ENCODE measurements around the gene RBM39. TPM values are rescaled to one million over a fixed set of nuclear protein-coding genes. Genes with fewer than 3 reads are reported as not detected.

Gene RBM39
- total and polyA plus RNA-seq, 9 of the 15 experiments (the other 6 are each of a cell fraction or from before 2014, with no cell fraction given): 143 to 319 (median 228) TPM

- TF ChIP-seq, protein P1, sequence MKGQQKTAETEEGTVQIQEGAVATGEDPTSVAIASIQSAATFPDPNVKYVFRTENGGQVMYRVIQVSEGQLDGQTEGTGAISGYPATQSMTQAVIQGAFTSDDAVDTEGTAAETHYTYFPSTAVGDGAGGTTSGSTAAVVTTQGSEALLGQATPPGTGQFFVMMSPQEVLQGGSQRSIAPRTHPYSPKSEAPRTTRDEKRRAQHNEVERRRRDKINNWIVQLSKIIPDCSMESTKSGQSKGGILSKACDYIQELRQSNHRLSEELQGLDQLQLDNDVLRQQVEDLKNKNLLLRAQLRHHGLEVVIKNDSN (CRISPR knock-in tag; IDR thresholded peaks at IDR 0.05): 0 out of 2 replicates have a peak, but pooled peaks have one; percentile 8
- no peak for TF ChIP-seq NCOR1 (IDR thresholded peaks at IDR 0.05)
- no peak for TF ChIP-seq REST (IDR thresholded peaks at IDR 0.05; ENCODE audit: borderline replicate concordance)
- no peak for TF ChIP-seq REST (CRISPR knock-in tag; IDR thresholded peaks at IDR 0.05; ENCODE audit: low read depth)
- no peak for TF ChIP-seq ZNF232 (CRISPR knock-in tag; IDR thresholded peaks at IDR 0.05)
- TF ChIP-seq NKRF (IDR thresholded peaks at IDR 0.05; ENCODE audit: borderline replicate concordance): peak; percentile 71
- no peak for TF ChIP-seq ETV6 (IDR thresholded peaks at IDR 0.05; ENCODE audit: borderline replicate concordance in 1 of 2, low read depth in 2 of 2, low read length in 1 of 2)
- no peak for TF ChIP-seq ETV6 (CRISPR knock-in tag; IDR thresholded peaks at IDR 0.05; ENCODE audit: borderline replicate concordance)
- TF ChIP-seq ERF (CRISPR knock-in tag; IDR thresholded peaks at IDR 0.05): no peak
- TF ChIP-seq CREB1 (IDR thresholded peaks at IDR 0.05): no peak
- no peak for TF ChIP-seq CREB1 (CRISPR knock-in tag; IDR thresholded peaks at IDR 0.05)
- no peak for TF ChIP-seq ATF7 (IDR thresholded peaks at IDR 0.05)
- TF ChIP-seq TFE3 (CRISPR knock-in tag; IDR thresholded peaks at IDR 0.05): no peak
These were observed 78.3 kb downstream of the RBM39 start (continued) for GRCh38 chr20:35663516-35664465.
